Measurements from ENCODE around the gene IGFBP3. TPM values are rescaled to one million over a fixed set of nuclear protein-coding genes. Genes with fewer than 3 reads are reported as not detected.

The IGFBP3 gene
- total RNA-seq, 4 donors from 2014 or later, result 126 to 765 (median 207) TPM

GRCh38 chr7:45881759-45882464 is 39.2 kb downstream of the IGFBP3 start:
- 71 to 74% methylated on average over 12 of the region's 12 CpGs for WGBS, 2 donors
- intact Hi-C loops (cut with DNase I; ENCODE audit: low total_unique reads), result no loop called here
- no peak overlapping the region for H3K4me3 ChIP-seq (ENCODE audit: low read depth, poor library complexity, severe bottlenecking)
- peak in 1 of 2 donors; percentile 66 for DNase-seq (ENCODE audit: low spot score in 2 of 2)
- TF ChIP-seq CTCF (IDR thresholded peaks at IDR 0.05) (no peak), POLR2A (IDR thresholded peaks at IDR 0.05) (no peak)

DNA sequence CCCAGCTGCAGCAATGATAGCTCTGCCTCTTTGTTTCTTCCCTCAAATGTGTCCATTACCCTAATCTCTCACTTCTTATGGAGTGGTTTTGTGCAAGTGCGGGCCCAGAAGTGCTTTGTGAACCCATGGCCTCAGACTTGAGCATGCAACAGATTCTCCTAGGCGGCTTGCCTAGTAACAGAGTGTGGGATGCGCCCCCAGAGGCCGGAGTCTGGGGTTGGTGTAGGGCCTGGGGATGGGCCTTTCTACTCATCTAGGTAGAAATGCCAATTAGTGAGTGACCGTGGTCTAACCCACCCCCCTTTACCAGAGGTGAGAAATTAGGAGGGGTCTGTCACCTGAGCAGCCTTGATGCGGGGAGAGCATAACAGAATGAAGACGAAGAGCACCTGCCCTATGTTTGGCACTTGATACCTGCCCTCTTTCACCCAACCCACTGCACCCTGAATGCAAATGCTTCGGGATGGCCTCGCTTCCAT is 39.8 kb downstream of the IGFBP3 start:
- DNase-seq (ENCODE audit: low spot score in 2 of 2), result peak in 1 of 2 donors; percentile 53
- WGBS, 2 donors, result 91 to 94% methylated on average over 8 to 9 of the region's 9 CpGs
- TF ChIP-seq POLR2A (IDR thresholded peaks at IDR 0.05) (no peak), CTCF (IDR thresholded peaks at IDR 0.05) (no peak)
- H3K4me3 ChIP-seq (ENCODE audit: low read depth, poor library complexity, severe bottlenecking), result no peak overlapping the region
- intact Hi-C loops (cut with DNase I; ENCODE audit: low total_unique reads), result no loop called here

DNA sequence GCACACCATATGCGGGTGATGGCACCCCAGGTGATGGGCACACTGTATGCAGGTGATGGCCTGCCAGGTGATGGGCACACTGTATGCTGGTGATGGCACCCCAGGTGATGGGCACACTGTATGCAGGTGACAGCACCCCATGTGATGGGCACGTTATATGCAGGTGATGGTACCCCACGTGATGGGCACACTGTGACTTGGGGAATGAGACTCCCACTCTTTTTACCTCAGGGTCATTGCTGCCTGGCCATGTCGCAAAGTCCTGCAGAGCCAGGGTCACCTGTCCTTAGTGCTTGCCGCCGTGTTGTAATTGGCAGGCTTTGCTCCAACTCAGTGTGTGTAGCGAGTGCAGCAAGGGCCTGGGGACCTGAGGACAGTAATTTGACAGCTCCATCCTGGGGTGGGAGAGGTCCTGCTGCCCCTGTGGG is 40.6 kb downstream of the IGFBP3 start:
- intact Hi-C loops (cut with DNase I; ENCODE audit: low total_unique reads), result no loop called here
- H3K4me3 ChIP-seq (ENCODE audit: low read depth, poor library complexity, severe bottlenecking), result no peak overlapping the region

DNA sequence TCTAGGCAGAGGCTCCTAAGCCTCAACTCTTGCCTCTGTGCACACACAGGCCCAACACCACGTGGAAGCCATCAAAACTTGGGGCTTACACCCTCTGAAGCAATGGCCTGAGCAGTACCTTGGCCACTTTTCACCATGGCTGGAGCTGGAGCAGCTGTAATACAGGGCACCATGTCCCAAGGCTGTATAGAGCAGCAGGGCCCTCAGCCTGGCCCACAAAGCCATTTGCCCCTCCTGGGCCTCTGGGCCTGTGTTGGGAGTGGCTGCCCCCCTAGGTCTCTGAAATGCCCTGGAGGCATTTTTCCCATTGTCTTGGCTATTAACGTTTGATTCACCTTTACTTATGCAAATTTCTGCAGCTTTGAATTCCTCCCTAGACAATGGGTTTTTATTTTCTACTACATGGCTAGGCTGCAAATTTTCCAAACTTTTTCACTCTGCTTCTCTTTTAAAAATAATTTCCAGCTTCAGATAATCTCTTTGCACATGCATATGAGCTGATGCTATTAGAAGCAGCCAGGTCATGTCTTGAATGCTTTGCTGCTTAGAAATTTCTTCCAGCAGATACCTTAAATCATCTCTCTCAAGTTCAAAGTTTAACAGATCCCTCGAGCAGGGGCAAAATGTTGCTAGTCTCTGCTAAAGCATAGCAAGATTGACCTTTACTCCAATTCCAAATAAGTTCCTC is 42.5 kb downstream of the IGFBP3 start:
- 44 to 47% methylated on average over 3 of the region's 3 CpGs for WGBS, 2 donors
- intact Hi-C loops (cut with DNase I; ENCODE audit: low total_unique reads), result no loop called here
- DNase-seq (ENCODE audit: low spot score in 2 of 2), result no peak
- no peak for TF ChIP-seq POLR2A (IDR thresholded peaks at IDR 0.05)
- TF ChIP-seq CTCF (IDR thresholded peaks at IDR 0.05), result no peak
- no peak overlapping the region for H3K4me3 ChIP-seq (ENCODE audit: low read depth, poor library complexity, severe bottlenecking)

More for the DNA sequence above, 40.6 kb downstream of the IGFBP3 start:
- TF ChIP-seq CTCF (IDR thresholded peaks at IDR 0.05), result no peak
- 88 to 93% methylated on average over 7 of the region's 7 CpGs for WGBS, 2 donors
- peak in 1 of 2 donors; percentile 72 for DNase-seq (ENCODE audit: low spot score in 2 of 2)

- TF ChIP-seq POLR2A (IDR thresholded peaks at IDR 0.05) (no peak), CTCF (IDR thresholded peaks at IDR 0.05) (no peak)
- H3K4me3 ChIP-seq (ENCODE audit: low read depth, poor library complexity, severe bottlenecking), result no peak overlapping the region
- intact Hi-C loops (cut with DNase I; ENCODE audit: low total_unique reads), result no loop called here
- DNase-seq (ENCODE audit: low spot score in 2 of 2), result peak in 1 of 2 donors; percentile 21
- WGBS, 2 donors, result 65 to 84% methylated on average over 2 of the region's 2 CpGs
Observed at GRCh38 chr7:45876519-45876918, 44.6 kb downstream of the IGFBP3 start.

All from lower leg skin (tissue), 4 donors.